Activated CD8-positive, alpha-beta memory T cell treated with anti-CD3 and anti-CD28 coated beads, Interleukin-2, amount 10 ng/mL, durations not matched to agents 7 days and 5 days (primary cell): Measurements from ENCODE around the gene CECR2. TPM values are rescaled to one million over a fixed set of nuclear protein-coding genes. Genes with fewer than 3 reads are reported as not detected.

ENCODE experiments used
- total RNA-seq, 2 experiments: library from RNA; stranded (reverse); gene quantifications; one replicate each; pipeline ENCODE4 v1.2.3, GENCODE V29; 2021

Gene CECR2
- total RNA-seq, 2 experiments from 2014 or later, result 0.02 TPM; not detected in 1

Other genes starting within 250 kb of the CECR2 start
- gene TMEM121B, start 248.1 kb upstream of the CECR2 start, total RNA-seq, result not detected
- 10 to 100 TPM; 23.8 to 31.6 TPM for gene HDHD5, start 210.2 kb upstream of the CECR2 start, total RNA-seq
- gene ADA2, start 150.0 kb upstream of the CECR2 start, total RNA-seq, result 10 to 100 TPM; 39.4 to 51.3 TPM
- not detected for gene SLC25A18, start 194.0 kb downstream of the CECR2 start, total RNA-seq